ENCODE data around the gene CCDC154. TPM values are rescaled to one million over a fixed set of nuclear protein-coding genes. Genes with fewer than 3 reads are reported as not detected.

CCDC154 gene
- total and polyA plus RNA-seq, 9 of the 15 experiments (the other 6 are each of a cell fraction or from before 2014, with no cell fraction given) = 0.15 to 1.4 (median 0.20) TPM; not detected in 5

DNA sequence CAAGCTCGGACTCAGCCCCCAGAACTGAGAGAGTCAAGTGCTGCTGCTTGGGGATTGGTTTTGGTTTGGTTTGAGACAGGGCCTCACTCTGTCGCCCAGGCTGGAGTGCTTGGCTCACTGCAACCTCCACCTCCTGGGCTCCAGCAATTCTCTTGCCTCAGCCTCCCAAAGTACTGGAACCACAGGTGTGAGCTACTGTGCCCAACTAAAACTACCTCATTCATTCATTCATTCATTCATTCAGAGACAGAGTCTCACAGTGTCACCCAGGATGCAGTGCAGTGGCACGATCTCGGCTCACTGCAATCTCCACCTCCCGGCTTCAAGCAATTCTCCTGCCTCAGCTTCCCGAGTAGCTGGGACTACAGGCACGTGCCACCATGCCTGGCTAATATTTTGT lies 54.6 kb downstream of the CCDC154 start:
- ChIA-PET CTCF (ENCODE audit: low intra/inter-chr PET ratio) (no interaction called here), POLR2A (interaction anchor here (0.6 to 5.9 kb wide), 4 partner anchors 10 to 380 kb away, joined by 3 to 48 read pairs (median 4); no protein-coding TSS in a partner anchor)
- H3K27ac ChIP-seq (ENCODE audit: extremely low read depth, low read depth, low read length) = no peak overlapping the region
- in situ Hi-C loops (cut with MboI) (no loop called here), intact Hi-C loops (cut with micrococcal nuclease) (no loop called here)
- no TSS peak for BruUV-seq (replicated peaks)
- H3K4me3 ChIP-seq = no peak overlapping the region
- H4K20me1 ChIP-seq (replicated peaks; ENCODE audit: control insufficient read depth, insufficient read depth, low read length) = no peaks in the 10 kb centered on the region
- H3K9me1 ChIP-seq (ENCODE audit: control insufficient read depth, insufficient read depth, low read length) = no peaks in the 10 kb centered on the region
- peak overlapping the region in 1 of 2 experiments; percentile 64; a peak in 1 of 4 replicates for H3K9ac ChIP-seq (ENCODE audit: insufficient read depth in 1 of 2, low read depth in 2 of 2, low read length in 2 of 2)
- TF ChIP-seq, protein P1, sequence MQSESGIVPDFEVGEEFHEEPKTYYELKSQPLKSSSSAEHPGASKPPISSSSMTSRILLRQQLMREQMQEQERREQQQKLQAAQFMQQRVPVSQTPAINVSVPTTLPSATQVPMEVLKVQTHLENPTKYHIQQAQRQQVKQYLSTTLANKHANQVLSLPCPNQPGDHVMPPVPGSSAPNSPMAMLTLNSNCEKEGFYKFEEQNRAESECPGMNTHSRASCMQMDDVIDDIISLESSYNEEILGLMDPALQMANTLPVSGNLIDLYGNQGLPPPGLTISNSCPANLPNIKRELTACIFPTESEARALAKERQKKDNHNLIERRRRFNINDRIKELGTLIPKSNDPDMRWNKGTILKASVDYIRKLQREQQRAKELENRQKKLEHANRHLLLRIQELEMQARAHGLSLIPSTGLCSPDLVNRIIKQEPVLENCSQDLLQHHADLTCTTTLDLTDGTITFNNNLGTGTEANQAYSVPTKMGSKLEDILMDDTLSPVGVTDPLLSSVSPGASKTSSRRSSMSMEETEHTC (IDR thresholded peaks at IDR 0.05) = no peak
- peak; percentile 88 for TF ChIP-seq ZNF24 (IDR thresholded peaks at IDR 0.05)
- no peaks in the 10 kb centered on the region for H3K36me3 ChIP-seq (ENCODE audit: control insufficient read depth, insufficient read depth, low read length)
- WGBS (ENCODE audit: insufficient coverage, low coverage, missing lambda C conversion rate) = 58% methylated on average over 5 of the region's 7 CpGs
- DNase-seq (ENCODE audit: extremely low read depth in 1 of 4, low spot score in 3 of 4) = no peak
- no peaks in the 10 kb centered on the region for H3K79me2 ChIP-seq (ENCODE audit: control insufficient read depth, insufficient read depth, low read length)
- H3K4me1 ChIP-seq (replicated peaks in 1 of 2; ENCODE audit: control insufficient read depth in 2 of 2, insufficient read depth in 2 of 2, low read length in 2 of 2) = peaks cover 0 to 41% of the 10 kb centered on the region in 2 experiments; a peak in 2 of 5 replicates
- H3K9me3 ChIP-seq (replicated peaks; ENCODE audit: control insufficient read depth, insufficient read depth, low read depth, low read length) = no peaks in the 10 kb centered on the region
- H2AFZ ChIP-seq (ENCODE audit: low read depth, low read length) = no peak overlapping the region
- no peak overlapping the region for H3K4me2 ChIP-seq (ENCODE audit: insufficient read depth, low read length)
- no peak for ATAC-seq
- FAIRE-seq = no peak
- H3K27me3 ChIP-seq (ENCODE audit: control insufficient read depth in 2 of 2, insufficient read depth in 2 of 2, low read length in 2 of 2) = no peaks in the 10 kb centered on the region

DNA sequence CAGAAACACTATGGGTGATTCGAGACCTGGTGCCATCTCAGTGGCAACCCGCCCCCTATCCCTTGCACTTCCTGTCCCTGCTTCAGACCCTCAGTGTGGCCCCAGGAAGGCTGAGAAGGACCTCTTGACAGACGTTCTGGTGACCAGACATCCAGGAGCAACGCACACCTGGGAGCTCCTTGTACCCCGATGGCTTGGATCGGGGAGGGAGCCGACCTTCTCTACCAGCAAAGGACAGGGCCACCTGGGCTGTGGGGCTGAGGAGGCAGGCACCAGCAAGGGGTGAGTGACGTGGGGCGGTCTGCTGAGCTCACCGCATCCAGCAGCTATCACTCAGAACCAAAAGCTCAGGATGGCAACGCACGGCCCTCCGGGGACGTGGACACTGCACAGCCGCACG lies 57.0 kb downstream of the CCDC154 start:
- H3K36me3 ChIP-seq (ENCODE audit: control insufficient read depth, insufficient read depth, low read length) = no peaks in the 10 kb centered on the region
- ATAC-seq (no peak), FAIRE-seq (no peak), DNase-seq (ENCODE audit: extremely low read depth in 1 of 4, low spot score in 3 of 4) (no peak)
- WGBS (ENCODE audit: insufficient coverage, low coverage, missing lambda C conversion rate) = 46% methylated on average over 15 of the region's 16 CpGs
- H3K79me2 ChIP-seq (ENCODE audit: control insufficient read depth, insufficient read depth, low read length) = no peaks in the 10 kb centered on the region
- H3K4me3 ChIP-seq = no peak overlapping the region
- no peaks in the 10 kb centered on the region for H4K20me1 ChIP-seq (replicated peaks; ENCODE audit: control insufficient read depth, insufficient read depth, low read length)
- H3K4me1 ChIP-seq (replicated peaks in 1 of 2; ENCODE audit: control insufficient read depth in 2 of 2, insufficient read depth in 2 of 2, low read length in 2 of 2) = peaks cover 0 to 42% of the 10 kb centered on the region in 2 experiments; a peak in 2 of 5 replicates
- peak overlapping the region in 1 of 2 experiments; percentile 64; a peak in 2 of 4 replicates for H3K9ac ChIP-seq (ENCODE audit: insufficient read depth in 1 of 2, low read depth in 2 of 2, low read length in 2 of 2)
- ChIA-PET CTCF (ENCODE audit: low intra/inter-chr PET ratio) (no interaction called here), POLR2A (interaction anchor here (0.6 to 5.9 kb wide), 3 partner anchors 8 to 45 kb away, joined by 3 to 48 read pairs (median 3); no protein-coding TSS in a partner anchor)
- intact Hi-C loops (cut with micrococcal nuclease) = no loop called here
- no TSS peak for BruUV-seq (replicated peaks)
- no peak overlapping the region for H2AFZ ChIP-seq (ENCODE audit: low read depth, low read length)
- H3K27ac ChIP-seq (ENCODE audit: extremely low read depth, low read depth, low read length) = no peak overlapping the region
- no peaks in the 10 kb centered on the region for H3K9me1 ChIP-seq (ENCODE audit: control insufficient read depth, insufficient read depth, low read length)
- H3K27me3 ChIP-seq (ENCODE audit: control insufficient read depth in 2 of 2, insufficient read depth in 2 of 2, low read length in 2 of 2) = no peaks in the 10 kb centered on the region
- no peak overlapping the region for H3K4me2 ChIP-seq (ENCODE audit: insufficient read depth, low read length)
- no peaks in the 10 kb centered on the region for H3K9me3 ChIP-seq (replicated peaks; ENCODE audit: control insufficient read depth, insufficient read depth, low read depth, low read length)
- in situ Hi-C loops (cut with MboI) = no loop called here
- no peak for TF ChIP-seq CHD4 (IDR thresholded peaks at IDR 0.05; ENCODE audit: insufficient read depth, insufficient replicate concordance, low read depth, low read length, poor library complexity, severe bottlenecking)
- TF ChIP-seq PRMT5 (CRISPR knock-in tag; IDR thresholded peaks at IDR 0.05) = no peak
- TF ChIP-seq U2AF1 (optimal IDR thresholded peaks at IDR 0.05; ENCODE audit: low read depth, low read length) = no peak
- no peak for TF ChIP-seq MEF2D (tag; conservative IDR thresholded peaks at IDR 0.05; ENCODE audit: low read depth)
- no peak for TF ChIP-seq NCOR1 (IDR thresholded peaks at IDR 0.05)
- TF ChIP-seq, protein P2, sequence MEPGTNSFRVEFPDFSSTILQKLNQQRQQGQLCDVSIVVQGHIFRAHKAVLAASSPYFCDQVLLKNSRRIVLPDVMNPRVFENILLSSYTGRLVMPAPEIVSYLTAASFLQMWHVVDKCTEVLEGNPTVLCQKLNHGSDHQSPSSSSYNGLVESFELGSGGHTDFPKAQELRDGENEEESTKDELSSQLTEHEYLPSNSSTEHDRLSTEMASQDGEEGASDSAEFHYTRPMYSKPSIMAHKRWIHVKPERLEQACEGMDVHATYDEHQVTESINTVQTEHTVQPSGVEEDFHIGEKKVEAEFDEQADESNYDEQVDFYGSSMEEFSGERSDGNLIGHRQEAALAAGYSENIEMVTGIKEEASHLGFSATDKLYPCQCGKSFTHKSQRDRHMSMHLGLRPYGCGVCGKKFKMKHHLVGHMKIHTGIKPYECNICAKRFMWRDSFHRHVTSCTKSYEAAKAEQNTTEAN (CRISPR knock-in tag; IDR thresholded peaks at IDR 0.05) = no peak
- TF ChIP-seq ZNF121 (CRISPR knock-in tag; conservative IDR thresholded peaks at IDR 0.05) = no peak
- no peak for TF ChIP-seq NFXL1 (CRISPR knock-in tag; IDR thresholded peaks at IDR 0.05)
- TF ChIP-seq ZBTB17 (CRISPR knock-in tag; IDR thresholded peaks at IDR 0.05) = no peak
- TF ChIP-seq EZH2 (IDR thresholded peaks at IDR 0.05; ENCODE audit: borderline replicate concordance, low read depth, low read length) = no peak
- TF ChIP-seq HDGF (IDR thresholded peaks at IDR 0.05) = no peak
- no peak for TF ChIP-seq CREB1 (IDR thresholded peaks at IDR 0.05)
- TF ChIP-seq CREB1 (CRISPR knock-in tag; IDR thresholded peaks at IDR 0.05) = no peak
- TF ChIP-seq SIN3B (IDR thresholded peaks at IDR 0.05; ENCODE audit: low read depth) = no peak
